ES-I3 (cell line): Measurements from ENCODE around the gene CRTC1.
A peak's percentile ranks its signal among the peaks of the same experiment; 100 is the strongest.

Experiments
- H3K36me3 ChIP-seq: 2 replicates; pipeline ENCODE4 v1.6.1; 2013; ENCODE audit warnings: mild to moderate bottlenecking, low read length, control low read depth, moderate library complexity; ENCODE audit not compliant: insufficient read depth
- H3K4me1 ChIP-seq: 2 replicates; pipeline ENCODE4 v1.6.1; 2013; ENCODE audit warnings: mild to moderate bottlenecking, control low read depth, low read length; ENCODE audit not compliant: insufficient read depth
- H3K9ac ChIP-seq: 2 replicates; pipeline ENCODE4 v1.6.1; 2013; ENCODE audit warnings: low read depth, mild to moderate bottlenecking, low read length, moderate library complexity
- H3K9me3 ChIP-seq: 2 replicates; pipeline ENCODE4 v1.6.1; 2013; ENCODE audit warnings: mild to moderate bottlenecking, low read length, moderate library complexity; ENCODE audit not compliant: control insufficient read depth, insufficient read depth

Gene CRTC1

GRCh38 chr19:18683109-18683957, at the start of gene CRTC1:
Gene CRTC1, plus strand, starts transcription at chr19:18683680. Its CDS starts 23 bp downstream, at chr19:18683703.
- Histone ChIP-seq H3K9ac (peak within 1 kb of the TSS; percentile 50), H3K36me3 (no peaks in the 10 kb centered on the region), H3K4me1 (peaks cover 2% of the 10 kb centered on the region), H3K9me3 (no peaks in the 10 kb centered on the region)

DNA sequence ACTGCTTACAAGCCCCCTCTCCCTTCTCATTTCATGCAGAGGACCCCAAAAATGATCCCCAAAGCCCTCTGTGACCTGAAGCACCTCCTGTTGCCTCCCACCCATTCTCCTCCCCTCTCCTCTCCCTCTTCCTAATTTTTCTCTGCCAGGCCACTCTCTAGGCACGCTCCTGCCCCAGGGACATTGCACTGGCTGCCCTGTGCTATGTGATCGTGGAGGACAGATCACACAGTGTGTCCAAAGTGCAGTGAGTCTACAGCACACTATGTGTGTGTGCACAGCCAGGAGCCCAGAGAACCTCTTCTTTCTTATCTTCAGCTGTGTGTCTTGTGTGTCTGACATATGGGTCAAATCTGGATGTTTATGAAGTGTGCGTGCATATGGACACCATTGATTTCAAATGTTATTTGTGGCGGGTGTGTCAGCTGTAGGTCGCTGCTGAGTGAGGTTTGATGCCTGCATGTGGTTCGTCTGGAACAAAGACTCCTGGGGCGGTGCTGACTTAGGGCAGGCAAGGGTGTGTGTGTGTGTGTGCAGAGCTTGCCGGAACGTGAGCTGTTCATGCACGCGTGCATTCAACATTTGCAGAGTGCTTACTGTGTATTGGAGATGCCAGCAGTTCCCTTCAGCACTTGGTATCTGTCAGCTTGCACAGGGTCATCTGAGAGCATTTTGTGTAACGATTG, 48.7 kb upstream of the CRTC1 start:
- Histone ChIP-seq H3K9ac (no peak overlapping the region), H3K9me3 (no peaks in the 10 kb centered on the region), H3K4me1 (peaks cover 9% of the 10 kb centered on the region), H3K36me3 (no peaks in the 10 kb centered on the region)

- H3K9ac ChIP-seq, result no peak overlapping the region
These were observed 47.7 kb upstream of the CRTC1 start for GRCh38 chr19:18635831-18636182.

DNA sequence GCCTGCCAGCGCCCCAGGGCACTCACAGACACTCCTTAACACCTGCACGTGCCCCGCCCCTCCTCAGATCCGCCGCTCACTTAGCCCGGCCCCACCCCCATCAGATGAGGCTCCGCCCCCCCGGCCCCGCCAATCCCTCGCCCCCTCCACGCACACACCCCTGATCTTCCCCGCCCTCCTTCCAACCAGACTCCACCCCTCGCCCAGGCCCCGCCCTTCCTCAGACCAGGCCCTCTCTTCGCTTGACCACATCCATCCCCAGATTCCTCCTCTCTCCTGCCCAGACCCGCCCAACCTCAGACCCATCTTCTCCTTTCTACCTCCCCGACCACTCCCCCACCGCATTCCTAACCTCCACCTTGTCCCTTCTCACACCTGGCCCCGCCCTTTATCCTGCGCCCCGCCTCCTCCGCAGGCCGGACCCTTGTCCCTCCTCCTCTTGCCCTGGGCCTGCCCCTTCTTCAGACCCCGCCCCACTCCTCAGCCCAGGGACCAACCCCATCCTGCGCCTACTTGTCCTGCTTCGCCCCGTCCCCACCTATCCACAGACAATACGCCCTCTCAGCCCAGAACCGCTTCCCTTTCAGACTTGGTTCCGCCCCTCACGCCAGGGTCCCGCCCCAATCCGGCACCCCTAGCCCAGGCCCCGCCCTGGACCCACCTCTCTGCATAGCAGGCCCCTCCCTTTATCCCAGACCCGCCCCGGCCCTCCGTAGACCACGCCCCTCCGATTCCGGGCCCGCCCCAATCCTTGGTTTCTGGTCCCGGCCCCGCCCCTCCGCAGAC, 47.1 kb upstream of the CRTC1 start:
- Histone ChIP-seq H3K36me3 (no peaks in the 10 kb centered on the region), H3K4me1 (peaks cover 9% of the 10 kb centered on the region), H3K9ac (peak overlapping the region; percentile 81; the same call in 1 of the 2 replicates), H3K9me3 (no peaks in the 10 kb centered on the region)

More at GRCh38 chr19:18635831-18636182, 47.7 kb upstream of the CRTC1 start:
- Histone ChIP-seq H3K36me3 (no peaks in the 10 kb centered on the region), H3K9me3 (no peaks in the 10 kb centered on the region), H3K4me1 (peaks cover 9% of the 10 kb centered on the region)

DNA sequence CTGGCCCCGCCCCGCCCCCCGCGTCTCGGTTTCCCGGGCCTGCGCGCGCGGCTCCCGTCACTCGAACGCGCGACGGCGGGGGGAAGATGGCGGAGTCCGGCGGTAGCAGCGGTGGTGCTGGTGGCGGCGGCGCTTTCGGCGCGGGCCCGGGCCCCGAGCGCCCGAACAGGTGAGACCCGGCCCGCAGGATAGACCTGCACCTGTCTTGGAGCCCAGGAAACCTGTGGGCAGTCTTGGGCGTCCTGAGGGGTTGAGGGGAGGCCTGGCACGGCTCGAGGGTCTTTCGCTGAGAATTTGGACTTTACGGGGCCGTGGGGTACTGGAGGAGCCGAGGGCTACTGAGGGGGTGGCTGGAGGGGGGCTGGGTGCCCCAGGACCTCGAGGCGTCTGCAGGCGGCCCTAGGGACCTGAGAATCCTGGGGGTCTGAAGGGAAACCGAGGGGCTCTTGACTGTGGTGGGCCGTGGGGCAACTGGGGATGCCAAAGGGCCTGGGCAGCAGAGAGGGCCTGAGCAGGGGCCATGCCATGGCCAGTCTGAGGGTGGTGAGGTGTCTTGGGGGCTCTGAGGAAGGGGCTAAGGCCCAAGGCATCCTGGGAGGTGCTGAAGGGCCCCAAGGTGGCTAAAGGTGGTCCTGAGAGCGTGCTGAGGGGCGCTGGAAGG, 46.4 kb upstream of the CRTC1 start, which contains the start of gene KLHL26:
Gene KLHL26, plus strand, starts transcription at position 60 of the 661 bp plus-strand sequence. Its CDS starts 27 bp downstream, at position 87.
- Histone ChIP-seq H3K9ac (peak within 1 kb of the TSS; percentile 93), H3K9me3 (no peaks in the 10 kb centered on the region), H3K4me1 (peaks cover 9% of the 10 kb centered on the region), H3K36me3 (no peaks in the 10 kb centered on the region)

- H3K4me1 ChIP-seq, result peaks cover 9% of the 10 kb centered on the region
- H3K9ac ChIP-seq, result peak overlapping the region; percentile 93; the same call in 1 of the 2 replicates
- no peaks in the 10 kb centered on the region for H3K36me3 ChIP-seq
- no peaks in the 10 kb centered on the region for H3K9me3 ChIP-seq
These were observed 45.5 kb upstream of the CRTC1 start for GRCh38 chr19:18637673-18638630.

- H3K9ac ChIP-seq, result no peak overlapping the region
- H3K9me3 ChIP-seq, result no peaks in the 10 kb centered on the region
- peaks cover 16% of the 10 kb centered on the region for H3K4me1 ChIP-seq
- H3K36me3 ChIP-seq, result no peaks in the 10 kb centered on the region
These were observed 43.7 kb upstream of the CRTC1 start for GRCh38 chr19:18639706-18640243.

- H3K9ac ChIP-seq, result no peak overlapping the region
- peaks cover 23% of the 10 kb centered on the region; the same call in 1 of the 2 replicates for H3K4me1 ChIP-seq
- no peaks in the 10 kb centered on the region for H3K9me3 ChIP-seq
These were observed 39.1 kb upstream of the CRTC1 start for GRCh38 chr19:18644196-18645034.

DNA sequence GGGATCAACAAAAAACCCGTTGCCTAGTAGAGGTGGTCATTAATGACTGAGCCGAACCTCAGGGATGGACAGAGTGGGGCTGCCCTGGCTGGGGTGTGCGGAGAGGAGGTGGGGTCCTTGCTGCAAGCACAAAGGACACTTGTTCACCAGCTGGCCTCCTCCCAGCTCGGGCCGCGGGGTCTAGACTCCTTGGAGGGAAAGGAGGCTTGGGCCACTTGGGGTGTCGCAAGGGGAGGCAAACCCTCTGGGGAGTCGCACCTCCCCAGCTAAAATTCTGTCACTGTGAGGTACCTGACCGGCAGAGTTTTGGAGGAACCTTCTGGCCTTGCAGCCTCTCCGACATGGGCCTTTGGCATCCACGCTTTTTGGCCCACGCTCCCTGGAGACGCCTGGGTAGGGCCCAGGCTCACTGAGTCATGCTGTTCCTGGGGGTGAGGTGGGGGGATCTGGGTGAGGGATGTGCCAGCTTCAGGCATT, 38.4 kb upstream of the CRTC1 start:
- H3K9me3 ChIP-seq, result no peaks in the 10 kb centered on the region
- no peak overlapping the region for H3K9ac ChIP-seq
- H3K36me3 ChIP-seq, result no peaks in the 10 kb centered on the region
- H3K4me1 ChIP-seq, result peaks cover 28% of the 10 kb centered on the region

More at GRCh38 chr19:18644196-18645034, 39.1 kb upstream of the CRTC1 start:
- no peaks in the 10 kb centered on the region for H3K36me3 ChIP-seq

GRCh38 chr19:18646535-18647370, 36.7 kb upstream of the CRTC1 start:
- Histone ChIP-seq H3K9ac (no peak overlapping the region), H3K9me3 (no peaks in the 10 kb centered on the region), H3K4me1 (peaks cover 43% of the 10 kb centered on the region), H3K36me3 (no peaks in the 10 kb centered on the region)

GRCh38 chr19:18647371-18647767, 36.1 kb upstream of the CRTC1 start:
- Histone ChIP-seq H3K36me3 (no peaks in the 10 kb centered on the region), H3K9me3 (no peaks in the 10 kb centered on the region), H3K9ac (no peak overlapping the region), H3K4me1 (peaks cover 45% of the 10 kb centered on the region)
